ES-I3 (cell line): Measurements from ENCODE around the gene NKD1.

Source experiments
- H3K36me3 ChIP-seq: 2 replicates; pipeline ENCODE4 v1.6.1; 2013; ENCODE audit warnings: mild to moderate bottlenecking, low read length, control low read depth, moderate library complexity; ENCODE audit not compliant: insufficient read depth
- H3K4me1 ChIP-seq: 2 replicates; pipeline ENCODE4 v1.6.1; 2013; ENCODE audit warnings: mild to moderate bottlenecking, control low read depth, low read length; ENCODE audit not compliant: insufficient read depth
- H3K9ac ChIP-seq: 2 replicates; pipeline ENCODE4 v1.6.1; 2013; ENCODE audit warnings: low read depth, mild to moderate bottlenecking, low read length, moderate library complexity
- H3K9me3 ChIP-seq: 2 replicates; pipeline ENCODE4 v1.6.1; 2013; ENCODE audit warnings: mild to moderate bottlenecking, low read length, moderate library complexity; ENCODE audit not compliant: control insufficient read depth, insufficient read depth

NKD1 gene

GRCh38 chr16:50683689-50684374 lies 135.6 kb downstream of the NKD1 start:
- Histone ChIP-seq H3K4me1 (no peaks in the 10 kb centered on the region), H3K36me3 (no peaks in the 10 kb centered on the region), H3K9ac (no peak overlapping the region), H3K9me3 (no peaks in the 10 kb centered on the region)

- Histone ChIP-seq H3K9me3 (no peaks in the 10 kb centered on the region), H3K4me1 (no peaks in the 10 kb centered on the region)
These were observed 136.7 kb downstream of the NKD1 start for GRCh38 chr16:50684823-50685461.

GRCh38 chr16:50685462-50686063 lies 137.4 kb downstream of the NKD1 start:
- Histone ChIP-seq H3K4me1 (no peaks in the 10 kb centered on the region), H3K9me3 (no peaks in the 10 kb centered on the region), H3K9ac (no peak overlapping the region), H3K36me3 (no peaks in the 10 kb centered on the region)

More at GRCh38 chr16:50684823-50685461, 136.7 kb downstream of the NKD1 start:
- H3K36me3 ChIP-seq: no peaks in the 10 kb centered on the region
- no peak overlapping the region for H3K9ac ChIP-seq

GRCh38 chr16:50688083-50688482 lies 139.9 kb downstream of the NKD1 start:
- no peaks in the 10 kb centered on the region for H3K36me3 ChIP-seq
- H3K4me1 ChIP-seq: no peaks in the 10 kb centered on the region
- H3K9ac ChIP-seq: no peak overlapping the region
- no peaks in the 10 kb centered on the region for H3K9me3 ChIP-seq

- no peaks in the 10 kb centered on the region for H3K36me3 ChIP-seq
- H3K4me1 ChIP-seq: no peaks in the 10 kb centered on the region; the same call in 1 of the 2 replicates
- no peak overlapping the region for H3K9ac ChIP-seq
- H3K9me3 ChIP-seq: no peaks in the 10 kb centered on the region
These were observed 140.7 kb downstream of the NKD1 start for GRCh38 chr16:50688867-50689266.

GRCh38 chr16:50690177-50690576 lies 142.0 kb downstream of the NKD1 start:
- Histone ChIP-seq H3K9ac (no peak overlapping the region), H3K36me3 (no peaks in the 10 kb centered on the region), H3K4me1 (no peaks in the 10 kb centered on the region; the same call in 1 of the 2 replicates)

GRCh38 chr16:50692644-50692998 lies 144.4 kb downstream of the NKD1 start:
- Histone ChIP-seq H3K36me3 (no peaks in the 10 kb centered on the region), H3K4me1 (no peaks in the 10 kb centered on the region; the same call in 1 of the 2 replicates), H3K9ac (no peak overlapping the region), H3K9me3 (no peaks in the 10 kb centered on the region)

More at GRCh38 chr16:50690177-50690576, 142.0 kb downstream of the NKD1 start:
- H3K9me3 ChIP-seq: no peaks in the 10 kb centered on the region

- H3K9ac ChIP-seq: peak within 1 kb of the TSS; percentile 45
- no peaks in the 10 kb centered on the region; the same call in 1 of the 2 replicates for H3K4me1 ChIP-seq
- no peaks in the 10 kb centered on the region for H3K9me3 ChIP-seq
- no peaks in the 10 kb centered on the region for H3K36me3 ChIP-seq
These were observed 145.0 kb downstream of the NKD1 start, which contains the start of gene NOD2 for GRCh38 chr16:50692999-50693781. NOD2 (plus strand) TSS chr16:50693606; CDS start chr16:50699496, 5,890 bp downstream.

GRCh38 chr16:50694206-50694605 lies 146.0 kb downstream of the NKD1 start:
- no peaks in the 10 kb centered on the region; the same call in 1 of the 2 replicates for H3K4me1 ChIP-seq
- no peaks in the 10 kb centered on the region for H3K36me3 ChIP-seq
- H3K9ac ChIP-seq: no peak overlapping the region
- no peaks in the 10 kb centered on the region for H3K9me3 ChIP-seq

GRCh38 chr16:50695017-50696000 lies 147.1 kb downstream of the NKD1 start:
- H3K9ac ChIP-seq: no peak overlapping the region
- H3K9me3 ChIP-seq: no peaks in the 10 kb centered on the region
- no peaks in the 10 kb centered on the region for H3K36me3 ChIP-seq
- no peaks in the 10 kb centered on the region; the same call in 1 of the 2 replicates for H3K4me1 ChIP-seq

- H3K9me3 ChIP-seq: no peaks in the 10 kb centered on the region
- no peaks in the 10 kb centered on the region for H3K36me3 ChIP-seq
- no peak overlapping the region for H3K9ac ChIP-seq
- H3K4me1 ChIP-seq: no peaks in the 10 kb centered on the region; the same call in 1 of the 2 replicates
These were observed 147.9 kb downstream of the NKD1 start for GRCh38 chr16:50696126-50696525.

GRCh38 chr16:50696575-50697420 lies 148.6 kb downstream of the NKD1 start:
- no peaks in the 10 kb centered on the region; the same call in 1 of the 2 replicates for H3K4me1 ChIP-seq
- H3K36me3 ChIP-seq: no peaks in the 10 kb centered on the region
- H3K9ac ChIP-seq: no peak overlapping the region
- no peaks in the 10 kb centered on the region for H3K9me3 ChIP-seq

- Histone ChIP-seq H3K36me3 (no peaks in the 10 kb centered on the region), H3K9me3 (no peaks in the 10 kb centered on the region), H3K4me1 (no peaks in the 10 kb centered on the region; the same call in 1 of the 2 replicates), H3K9ac (no peak overlapping the region)
These were observed 149.2 kb downstream of the NKD1 start for GRCh38 chr16:50697421-50697715.
